Left ventricle myocardium inferior (tissue), 1 donor: Measurements from ENCODE around the gene GLYATL1. TPM values are rescaled to one million over a fixed set of nuclear protein-coding genes. Genes with fewer than 3 reads are reported as not detected.

ENCODE experiments used
- DNase-seq: peaks from one replicate; pipeline ENCODE4 v3.0.0-alpha.2; 2020
- H3K27ac ChIP-seq: fragments of 200-600 bp; replicated peaks from 2 replicates; pipeline ENCODE4 v1.8.0; 2021
- H3K27me3 ChIP-seq: fragments of 200-600 bp; 2 replicates; pipeline ENCODE4 v1.8.0; 2021; ENCODE audit warnings: low read depth
- H3K36me3 ChIP-seq: fragments of 200-600 bp; 2 replicates; pipeline ENCODE4 v1.8.0; 2021
- H3K4me1 ChIP-seq: fragments of 200-600 bp; 2 replicates; pipeline ENCODE4 v1.8.0; 2021
- H3K4me3 ChIP-seq: fragments of 200-600 bp; 2 replicates; pipeline ENCODE4 v1.8.0; 2021; ENCODE audit warnings: mild to moderate bottlenecking, moderate library complexity
- H3K9me3 ChIP-seq: fragments of 200-600 bp; replicated peaks from 2 replicates; pipeline ENCODE4 v1.8.0; 2021
- CTCF ChIP-seq: fragments of 200-600 bp; IDR thresholded peaks from 2 replicates; pipeline ENCODE4 v1.8.0; 2021; ENCODE audit warnings: antibody characterized with exemption, mild to moderate bottlenecking, borderline replicate concordance
- intact Hi-C: fragments of 100-400 bp; cut with micrococcal nuclease; formaldehyde crosslinking; loops from one replicate; pipeline ENCODE4 v1.11.0; 2022
- long read RNA-seq: library from polyadenylated mRNA; unstranded; transcript quantifications from one replicate; pipeline ENCODE4 v2.0.0, GENCODE V29; 2021
- total RNA-seq: library from RNA; stranded (reverse); fragmentation: NEBNext Ultra II Directional; extraction: Animal tissue kit (Norgen Biotek cat#: 25700); gene quantifications from one replicate; pipeline ENCODE4 v1.2.1, GENCODE V29; 2021
- donor health status: DM: no; HTN: yes; CAD: no; lungs with severe emphysema.

Gene GLYATL1, protein sequence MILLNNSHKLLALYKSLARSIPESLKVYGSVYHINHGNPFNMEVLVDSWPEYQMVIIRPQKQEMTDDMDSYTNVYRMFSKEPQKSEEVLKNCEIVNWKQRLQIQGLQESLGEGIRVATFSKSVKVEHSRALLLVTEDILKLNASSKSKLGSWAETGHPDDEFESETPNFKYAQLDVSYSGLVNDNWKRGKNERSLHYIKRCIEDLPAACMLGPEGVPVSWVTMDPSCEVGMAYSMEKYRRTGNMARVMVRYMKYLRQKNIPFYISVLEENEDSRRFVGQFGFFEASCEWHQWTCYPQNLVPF
- not detected for total RNA-seq
- long read RNA-seq, result 0 reads

DNA sequence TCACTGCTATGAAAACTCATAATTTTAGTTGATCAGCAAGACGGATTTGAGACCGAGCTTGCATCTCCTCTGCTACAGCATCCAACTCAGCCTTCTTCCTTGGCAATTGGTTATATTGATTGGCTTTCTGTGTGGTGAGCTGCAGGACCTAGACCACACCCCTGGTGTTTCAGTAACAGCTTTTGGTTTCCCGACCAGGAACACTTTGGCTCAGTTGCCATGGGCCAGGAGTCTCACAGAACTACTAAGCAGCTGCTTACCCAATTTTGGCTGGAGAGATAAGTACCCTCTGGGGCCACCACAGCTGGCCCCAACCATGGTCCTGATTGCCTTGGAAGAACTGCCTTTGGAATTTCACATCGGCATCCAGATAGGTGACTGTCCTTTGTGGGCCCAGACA, at the start of gene GLYATL1:
GLYATL1 (plus strand) TSS at position 212 of the 400 bp plus-strand sequence. CDS start 7,600 bp downstream, outside the sequence.
- intact Hi-C loops, result no loop called here
- Histone ChIP-seq H3K4me3 (no peak within 1 kb of the TSS), H3K9me3 (peaks cover 4% of the 10 kb centered on the region), H3K36me3 (no peaks in the 10 kb centered on the region), H3K27me3 (no peaks in the 10 kb centered on the region), H3K27ac (no peak within 1 kb of the TSS), H3K4me1 (no peaks in the 10 kb centered on the region)
- no peak for DNase-seq
- TF ChIP-seq CTCF, result no peak

DNA sequence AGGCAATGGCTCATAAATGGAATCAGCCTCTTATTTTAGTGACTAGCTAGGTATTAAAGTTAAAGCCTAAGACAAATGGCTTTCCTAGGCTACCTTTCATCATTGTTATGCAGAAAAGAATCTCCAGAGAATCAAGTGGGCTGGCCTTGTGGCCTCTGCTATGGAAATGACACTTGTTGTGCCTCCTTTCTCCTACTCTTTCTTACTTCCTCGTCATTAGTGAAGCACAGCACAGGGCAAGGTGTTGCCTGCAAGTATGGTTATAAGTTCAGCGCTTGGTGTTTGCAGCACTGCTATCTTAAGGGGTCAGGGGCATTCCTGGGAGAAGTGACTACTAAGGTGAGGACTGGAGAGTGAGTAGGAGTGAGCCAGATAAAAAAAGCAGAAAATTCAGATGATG, 45.4 kb upstream of the GLYATL1 start:
- no peak for DNase-seq
- H3K9me3 ChIP-seq, result no peaks in the 10 kb centered on the region
- H3K36me3 ChIP-seq, result no peaks in the 10 kb centered on the region
- no peak overlapping the region for H3K4me3 ChIP-seq
- TF ChIP-seq CTCF, result no peak
- intact Hi-C loops, result no loop called here
- H3K4me1 ChIP-seq, result no peaks in the 10 kb centered on the region
- H3K27ac ChIP-seq, result no peak overlapping the region
- peaks cover under 1% of the 10 kb centered on the region for H3K27me3 ChIP-seq

- no peak overlapping the region for H3K4me3 ChIP-seq
- no peaks in the 10 kb centered on the region for H3K9me3 ChIP-seq
- peaks cover 42% of the 10 kb centered on the region for H3K27me3 ChIP-seq
- intact Hi-C loops, result no loop called here
- H3K27ac ChIP-seq, result no peak overlapping the region
- TF ChIP-seq CTCF, result no peak
- H3K4me1 ChIP-seq, result no peaks in the 10 kb centered on the region
- DNase-seq, result no peak
- H3K36me3 ChIP-seq, result no peaks in the 10 kb centered on the region
Measured at GRCh38 chr11:58898106-58898505, 41.2 kb upstream of the GLYATL1 start.

DNA sequence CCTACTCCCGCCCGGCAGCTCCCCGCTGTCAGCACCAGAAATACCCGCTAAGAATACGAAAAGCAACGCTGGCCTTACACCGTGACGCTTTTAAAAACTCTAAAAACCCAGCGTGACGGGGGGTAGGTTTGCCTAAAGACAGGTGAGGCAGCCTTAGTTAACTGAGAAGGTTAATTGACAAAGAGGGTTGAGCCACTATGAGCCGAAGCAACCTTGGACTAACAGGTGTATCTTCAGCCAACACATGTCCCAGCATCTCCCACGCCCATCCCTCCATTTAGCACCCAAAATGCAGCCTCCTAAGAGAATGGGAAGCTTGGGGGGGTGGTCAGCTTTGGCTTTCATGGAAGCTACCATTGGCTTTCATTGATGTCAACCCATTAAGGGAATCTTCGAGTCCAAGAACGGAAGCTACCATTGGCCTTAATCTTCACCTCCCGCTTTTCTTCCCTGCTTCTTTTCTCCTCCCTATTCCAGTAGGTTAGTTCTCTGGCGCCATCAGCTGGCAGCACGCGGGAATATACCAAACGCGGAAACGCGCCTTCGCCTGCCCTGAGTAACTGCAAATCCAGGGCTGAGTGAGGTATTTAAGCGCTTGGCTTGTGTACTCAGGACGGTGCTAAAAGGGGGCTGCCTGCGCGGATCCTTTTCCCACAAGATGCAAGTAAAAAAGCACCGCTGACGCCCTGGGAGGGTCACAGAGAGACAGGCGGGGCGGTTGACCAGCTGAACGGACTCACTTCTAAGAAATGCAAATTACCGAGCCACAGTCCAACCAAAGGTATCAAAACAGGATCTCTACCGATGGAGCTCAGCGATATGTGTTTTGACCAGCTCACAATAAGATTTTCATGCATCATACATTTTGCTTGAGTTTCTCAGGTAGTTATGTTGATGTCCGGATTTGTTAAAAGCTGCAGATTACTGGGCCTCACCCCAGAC, 38.5 kb upstream of the GLYATL1 start:
- Histone ChIP-seq H3K9me3 (no peaks in the 10 kb centered on the region), H3K4me3 (no peak overlapping the region), H3K27me3 (peaks cover 69% of the 10 kb centered on the region), H3K36me3 (no peaks in the 10 kb centered on the region), H3K27ac (no peak overlapping the region), H3K4me1 (no peaks in the 10 kb centered on the region)
- peak; percentile 54 for TF ChIP-seq CTCF
- intact Hi-C loops, result no loop called here
- peak; percentile 63 for DNase-seq

- H3K27ac ChIP-seq, result no peak overlapping the region
- peaks cover 89% of the 10 kb centered on the region for H3K27me3 ChIP-seq
- no peak overlapping the region for H3K4me3 ChIP-seq
- no peak for TF ChIP-seq CTCF
- H3K36me3 ChIP-seq, result no peaks in the 10 kb centered on the region
- DNase-seq, result no peak
- H3K4me1 ChIP-seq, result no peaks in the 10 kb centered on the region
- intact Hi-C loops, result no loop called here
- no peaks in the 10 kb centered on the region for H3K9me3 ChIP-seq
Measured at GRCh38 chr11:58902881-58903280, 36.4 kb upstream of the GLYATL1 start.
